ENCODE data around the gene KNDC1.

- TF ChIP-seq MEIS1 (CRISPR knock-in tag; IDR thresholded peaks at IDR 0.05; ENCODE audit: borderline replicate concordance) = no peak
- peak; percentile 21; the same call in 1 of the 2 replicates for TF ChIP-seq CTCF (tag by site-specific recombination; IDR thresholded peaks at IDR 0.05)
- no peak for TF ChIP-seq REST (tag by site-specific recombination; IDR thresholded peaks at IDR 0.05)
- no peak for TF ChIP-seq ZIC2 (tag by site-specific recombination; IDR thresholded peaks at IDR 0.05)
- TF ChIP-seq ZNF692 (tag by site-specific recombination; IDR thresholded peaks at IDR 0.05) = no peak
- TF ChIP-seq INSM2 (tag by site-specific recombination; IDR thresholded peaks at IDR 0.05) = no peak
- TF ChIP-seq ZNF501 (tag by site-specific recombination; IDR thresholded peaks at IDR 0.05) = no peak
- TF ChIP-seq ZNF280D (tag by site-specific recombination; IDR thresholded peaks at IDR 0.05) = no peak
- TF ChIP-seq TCF7L2 (IDR thresholded peaks at IDR 0.05; ENCODE audit: borderline replicate concordance, low read depth, low read length) = no peak
- no peak for TF ChIP-seq ZNF449 (tag by site-specific recombination; IDR thresholded peaks at IDR 0.05)
- no peak for TF ChIP-seq YY2 (tag by site-specific recombination; IDR thresholded peaks at IDR 0.05)
Measured at GRCh38 chr10:133249094-133249780, 89.2 kb downstream of the KNDC1 start.
